ENCODE measurements around the gene GDE1.
A peak's percentile ranks its signal among the peaks of the same experiment; 100 is the strongest.

Gene GDE1

GRCh38 chr16:19485611-19486010 is 36.3 kb downstream of the GDE1 start:
- no peak for DNase-seq

GRCh38 chr16:19484096-19484495 is 37.8 kb downstream of the GDE1 start:
- DNase-seq, result no peak

GRCh38 chr16:19482291-19482690 is 39.6 kb downstream of the GDE1 start:
- no peak for DNase-seq

GRCh38 chr16:19481769-19482168 is 40.1 kb downstream of the GDE1 start:
- DNase-seq, result no peak

GRCh38 chr16:19481296-19481695 is 40.6 kb downstream of the GDE1 start:
- DNase-seq, result no peak

GRCh38 chr16:19479302-19479721 is 42.6 kb downstream of the GDE1 start:
- DNase-seq, result no peak

GRCh38 chr16:19478505-19478904 is 43.4 kb downstream of the GDE1 start:
- DNase-seq, result no peak

GRCh38 chr16:19474617-19475016 is 47.3 kb downstream of the GDE1 start:
- no peak for DNase-seq

- no peak for DNase-seq
Observed at GRCh38 chr16:19472482-19472881, 49.4 kb downstream of the GDE1 start.

- no peak for DNase-seq
Observed at GRCh38 chr16:19468300-19468699, 53.6 kb downstream of the GDE1 start.

- peak; percentile 85 for DNase-seq
Observed at GRCh38 chr16:19463468-19464315, 58.2 kb downstream of the GDE1 start.

- DNase-seq, result no peak
Observed at GRCh38 chr16:19460397-19460796, 61.5 kb downstream of the GDE1 start.

GRCh38 chr16:19458722-19459379 is 63.0 kb downstream of the GDE1 start:
- no peak for DNase-seq

All from COR-L47 (cell line).